Esophagus muscularis mucosa (tissue), 3 donors: ENCODE results near the gene AGAP1.

Source experiments
- POLR2AphosphoS5 ChIP-seq, 2 donors: sonication (generic); formaldehyde crosslinking; IDR thresholded peaks; one replicate each; pipeline ENCODE4 v1.6.1; 2017; ENCODE audit warnings: antibody characterized with exemption in 2 of 2
- TF ChIP-seq, protein P1 (sequence below), 3 experiments: fragments of 200-600 bp in 2 of 3; fragments of 450-650 bp in 1 of 3; sonication (generic) in 2 of 3; IDR thresholded peaks; one replicate each; pipeline ENCODE4 v1.5.1; 2017 to 2019; ENCODE audit warnings: antibody characterized with exemption in 3 of 3, mild to moderate bottlenecking in 2 of 3, moderate library complexity in 1 of 3

DNA sequence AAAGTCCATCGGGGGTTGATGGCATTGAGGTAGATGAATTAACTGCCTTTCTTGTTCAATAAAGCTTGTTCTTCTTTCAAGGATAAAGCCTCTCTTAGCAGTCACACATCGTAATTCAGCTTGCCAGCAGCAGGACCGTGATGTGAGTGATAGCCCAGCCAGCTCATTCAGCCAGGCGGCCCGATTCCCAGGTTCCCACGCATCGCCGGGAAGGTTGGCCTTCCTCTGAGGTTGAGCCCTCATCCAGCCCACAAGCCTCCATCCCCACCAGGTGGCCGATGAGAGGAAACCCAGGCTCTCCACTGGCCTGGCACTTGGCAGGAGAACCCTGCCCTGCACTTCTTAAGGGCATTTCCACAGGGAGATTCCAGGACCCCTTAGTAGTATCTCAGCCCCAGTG is 4.7 kb downstream of the AGAP1 start:
- TF ChIP-seq, protein P1, sequence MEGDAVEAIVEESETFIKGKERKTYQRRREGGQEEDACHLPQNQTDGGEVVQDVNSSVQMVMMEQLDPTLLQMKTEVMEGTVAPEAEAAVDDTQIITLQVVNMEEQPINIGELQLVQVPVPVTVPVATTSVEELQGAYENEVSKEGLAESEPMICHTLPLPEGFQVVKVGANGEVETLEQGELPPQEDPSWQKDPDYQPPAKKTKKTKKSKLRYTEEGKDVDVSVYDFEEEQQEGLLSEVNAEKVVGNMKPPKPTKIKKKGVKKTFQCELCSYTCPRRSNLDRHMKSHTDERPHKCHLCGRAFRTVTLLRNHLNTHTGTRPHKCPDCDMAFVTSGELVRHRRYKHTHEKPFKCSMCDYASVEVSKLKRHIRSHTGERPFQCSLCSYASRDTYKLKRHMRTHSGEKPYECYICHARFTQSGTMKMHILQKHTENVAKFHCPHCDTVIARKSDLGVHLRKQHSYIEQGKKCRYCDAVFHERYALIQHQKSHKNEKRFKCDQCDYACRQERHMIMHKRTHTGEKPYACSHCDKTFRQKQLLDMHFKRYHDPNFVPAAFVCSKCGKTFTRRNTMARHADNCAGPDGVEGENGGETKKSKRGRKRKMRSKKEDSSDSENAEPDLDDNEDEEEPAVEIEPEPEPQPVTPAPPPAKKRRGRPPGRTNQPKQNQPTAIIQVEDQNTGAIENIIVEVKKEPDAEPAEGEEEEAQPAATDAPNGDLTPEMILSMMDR (IDR thresholded peaks at IDR 0.05), result no peak
- no peak for TF ChIP-seq POLR2AphosphoS5 (IDR thresholded peaks at IDR 0.05)
